Suprapubic skin (tissue), 4 donors: ENCODE data around the gene SLC6A11.

Experiments
- CTCF ChIP-seq, 2 donors: fragments of 200-600 bp in 1 of 2; fragments of 450-650 bp in 1 of 2; sonication (generic) in 1 of 2; IDR thresholded peaks; one replicate each; pipeline ENCODE4 v1.5.1; 2016 to 2019; ENCODE audit warnings: antibody characterized with exemption in 2 of 2, mild to moderate bottlenecking in 1 of 2, moderate library complexity in 1 of 2
- EP300 ChIP-seq: sonication (generic); formaldehyde crosslinking; IDR thresholded peaks from one replicate; pipeline ENCODE4 v1.6.1; 2017; ENCODE audit warnings: antibody characterized with exemption
- POLR2A ChIP-seq, 2 donors: fragments of 450-650 bp; IDR thresholded peaks; one replicate each; pipeline ENCODE4 v1.6.1; 2017; ENCODE audit warnings: antibody characterized with exemption in 2 of 2, mild to moderate bottlenecking in 2 of 2, moderate library complexity in 2 of 2
- POLR2AphosphoS5 ChIP-seq, 3 donors: sonication (generic); formaldehyde crosslinking; IDR thresholded peaks; one replicate each; pipeline ENCODE4 v1.6.1; 2017; ENCODE audit warnings: antibody characterized with exemption in 3 of 3

DNA sequence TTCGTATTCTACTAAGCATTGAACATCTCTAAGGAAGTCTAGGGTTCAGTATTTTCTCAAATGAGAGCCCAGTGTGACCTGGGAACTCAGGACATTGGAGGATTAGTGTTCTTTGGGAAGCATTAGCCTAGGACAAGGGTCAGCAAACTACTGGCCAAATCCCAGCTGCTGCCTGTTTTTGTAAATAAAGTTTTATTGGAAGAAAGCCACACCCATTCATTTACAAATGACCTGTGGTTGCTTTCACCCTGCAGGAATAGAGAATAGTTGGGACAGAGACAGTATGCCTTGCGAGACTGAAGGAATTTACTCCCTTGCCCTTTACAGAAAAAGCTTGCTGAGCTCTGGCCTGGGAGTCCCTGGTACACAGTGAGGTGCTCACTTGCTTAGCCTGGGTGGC lies 20.6 kb downstream of the SLC6A11 start:
- no peak for TF ChIP-seq CTCF (IDR thresholded peaks at IDR 0.05)
- TF ChIP-seq POLR2AphosphoS5 (IDR thresholded peaks at IDR 0.05): no peak
- no peak for TF ChIP-seq POLR2A (IDR thresholded peaks at IDR 0.05)
- no peak for TF ChIP-seq EP300
